Neural cell (in vitro differentiated cells): ENCODE data around the gene DCXR. TPM values are rescaled to one million over a fixed set of nuclear protein-coding genes. Genes with fewer than 3 reads are reported as not detected.

Source experiments
- H2AFZ ChIP-seq: fragments of 200-600, 300-800 bp; sonication (generic), shearing (Covaris generic); 2 replicates; pipeline ENCODE4 v1.6.0; 2014; ENCODE audit warnings: low read depth, mild to moderate bottlenecking, antibody characterized with exemption, low read length, moderate library complexity
- H3F3A ChIP-seq: fragments of 200-600 bp; shearing (Covaris generic); 2 replicates; pipeline ENCODE4 v1.6.1; 2016; ENCODE audit warnings: mild to moderate bottlenecking, moderate library complexity, mixed read lengths, antibody characterized with exemption, low read length; ENCODE audit not compliant: insufficient read depth, poor library complexity, severe bottlenecking
- H3K27ac ChIP-seq: fragments of 200-600, 300-800 bp; sonication (generic), shearing (Covaris generic); 2 replicates; pipeline ENCODE4 v1.5.1; 2014; ENCODE audit warnings: mild to moderate bottlenecking, low read length, moderate library complexity
- H3K27me3 ChIP-seq: fragments of 300-800, 200-600 bp; sonication (generic), shearing (Covaris generic); 2 replicates; pipeline ENCODE4 v1.6.0; 2014; ENCODE audit warnings: mild to moderate bottlenecking, low read depth, low read length, moderate library complexity; ENCODE audit not compliant: insufficient read depth
- H3K36me3 ChIP-seq: fragments of 300-800, 200-600 bp; sonication (generic), shearing (Covaris generic); 2 replicates; pipeline ENCODE4 v1.5.1; 2014; ENCODE audit warnings: mild to moderate bottlenecking, antibody characterized with exemption, low read length, moderate library complexity; ENCODE audit not compliant: insufficient read depth
- H3K4me2 ChIP-seq: fragments of 300-800, 200-600 bp; sonication (generic), shearing (Covaris generic); 2 replicates; pipeline ENCODE4 v1.6.0; 2014; ENCODE audit warnings: mild to moderate bottlenecking, low read length
- H3K4me3 ChIP-seq: fragments of 300-800, 200-600 bp; sonication (generic), shearing (Covaris generic); 2 replicates; pipeline ENCODE4 v1.5.1; 2014; ENCODE audit warnings: mild to moderate bottlenecking, low read length, moderate library complexity
- H3K79me2 ChIP-seq: fragments of 200-600 bp; shearing (Covaris generic); replicated peaks from 2 replicates; pipeline ENCODE4 v1.6.0; 2014; ENCODE audit warnings: mild to moderate bottlenecking, low read length, moderate library complexity; ENCODE audit not compliant: insufficient read depth
- H3K9ac ChIP-seq: fragments of 300-800, 200-600 bp; sonication (generic), shearing (Covaris generic); 2 replicates; pipeline ENCODE4 v1.6.1; 2016; ENCODE audit warnings: mild to moderate bottlenecking, low read length, mixed read lengths
- H3K9me2 ChIP-seq: fragments of 200-600 bp; shearing (Covaris generic); 2 replicates; pipeline ENCODE4 v1.6.1; 2016; ENCODE audit warnings: mild to moderate bottlenecking, low read length, mixed read lengths; ENCODE audit not compliant: insufficient read depth
- H3K9me3 ChIP-seq: fragments of 200-600, 300-800 bp; sonication (generic), shearing (Covaris generic); 2 replicates; pipeline ENCODE4 v1.6.1; 2016; ENCODE audit warnings: mild to moderate bottlenecking, mixed run types, low read length, moderate library complexity, mixed read lengths
- H4K20me1 ChIP-seq: fragments of 200-600 bp; shearing (Covaris generic); 2 replicates; pipeline ENCODE4 v1.6.1; 2016; ENCODE audit warnings: mild to moderate bottlenecking, mixed run types; ENCODE audit not compliant: insufficient read depth
- EP300 ChIP-seq: fragments of 450-650 bp; conservative IDR thresholded peaks from 2 replicates; pipeline ENCODE4 v1.6.1; 2014; ENCODE audit warnings: antibody characterized with exemption, mild to moderate bottlenecking, moderate library complexity; ENCODE audit not compliant: poor library complexity, severe bottlenecking
- EZH2 ChIP-seq: fragments of 200-600, 300-800 bp; shearing (Covaris generic), sonication (generic); IDR thresholded peaks from 2 replicates; pipeline ENCODE4 v1.6.1; 2014; ENCODE audit warnings: antibody characterized with exemption, low read length, borderline replicate concordance, mild to moderate bottlenecking; ENCODE audit not compliant: insufficient read depth, poor library complexity, severe bottlenecking
- MXI1 ChIP-seq: fragments of 450-650 bp; conservative IDR thresholded peaks from 2 replicates; pipeline ENCODE4 v1.6.1; 2014; ENCODE audit warnings: antibody characterized with exemption, mild to moderate bottlenecking; ENCODE audit not compliant: poor library complexity, severe bottlenecking
- POLR2AphosphoS5 ChIP-seq: IDR thresholded peaks from 2 replicates; pipeline ENCODE4 v1.6.1; 2012
- RAD21 ChIP-seq: fragments of 450-650 bp; conservative IDR thresholded peaks from 2 replicates; pipeline ENCODE4 v1.6.1; 2014; ENCODE audit warnings: antibody characterized with exemption, mild to moderate bottlenecking, moderate library complexity
- SMC3 ChIP-seq: fragments of 450-650 bp; conservative IDR thresholded peaks from 2 replicates; pipeline ENCODE4 v1.6.1; 2014; ENCODE audit warnings: antibody characterized with exemption, mild to moderate bottlenecking, moderate library complexity; ENCODE audit not compliant: poor library complexity
- TAF1 ChIP-seq: IDR thresholded peaks from 2 replicates; pipeline ENCODE4 v1.6.1; 2012; ENCODE audit warnings: low read depth
- polyA plus RNA-seq: library from polyadenylated mRNA; depleted of rRNA; stranded (reverse); fragments of >200 nt; gene quantifications from 2 replicates; pipeline ENCODE4 v1.2.3, GENCODE V29; 2014
- TF ChIP-seq, protein P1 (sequence below): fragments of 450-650 bp; IDR thresholded peaks from 2 replicates; pipeline ENCODE4 v1.5.1; 2014; ENCODE audit warnings: antibody characterized with exemption, mild to moderate bottlenecking, moderate library complexity; ENCODE audit not compliant: poor library complexity, severe bottlenecking
- TF ChIP-seq, protein P2 (sequence below): IDR thresholded peaks from 2 replicates; pipeline ENCODE4 v1.6.1; 2012; ENCODE audit warnings: borderline replicate concordance

DCXR gene
- polyA plus RNA-seq, 1 donor from 2014 or later: 129 TPM

DNA sequence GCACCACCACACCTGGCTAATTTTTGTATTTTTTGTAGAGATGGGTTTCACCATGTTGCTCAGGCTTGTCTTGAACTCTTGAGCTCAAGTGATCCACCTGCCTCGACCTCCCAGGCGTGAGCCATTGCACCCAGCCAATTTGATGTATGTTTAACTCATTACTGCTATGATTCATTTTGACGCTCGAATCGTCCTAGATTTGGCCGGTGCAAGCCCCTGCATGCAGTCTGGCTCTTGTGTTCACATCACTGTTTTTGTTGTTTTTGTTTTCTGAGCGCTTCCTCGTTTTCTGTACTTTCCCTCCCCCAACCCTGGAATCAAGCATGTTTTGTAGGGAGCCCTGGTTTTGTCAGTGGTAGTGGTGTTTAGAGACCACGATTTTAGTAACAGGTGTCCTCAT, 35.9 kb upstream of the DCXR start:
- no peak for TF ChIP-seq RAD21
- no peak for TF ChIP-seq EZH2
- no peak for TF ChIP-seq EP300
- no peak for TF ChIP-seq TAF1
- TF ChIP-seq POLR2AphosphoS5: no peak
- no peak for TF ChIP-seq SMC3
- TF ChIP-seq MXI1: no peak
- TF ChIP-seq, protein P1, sequence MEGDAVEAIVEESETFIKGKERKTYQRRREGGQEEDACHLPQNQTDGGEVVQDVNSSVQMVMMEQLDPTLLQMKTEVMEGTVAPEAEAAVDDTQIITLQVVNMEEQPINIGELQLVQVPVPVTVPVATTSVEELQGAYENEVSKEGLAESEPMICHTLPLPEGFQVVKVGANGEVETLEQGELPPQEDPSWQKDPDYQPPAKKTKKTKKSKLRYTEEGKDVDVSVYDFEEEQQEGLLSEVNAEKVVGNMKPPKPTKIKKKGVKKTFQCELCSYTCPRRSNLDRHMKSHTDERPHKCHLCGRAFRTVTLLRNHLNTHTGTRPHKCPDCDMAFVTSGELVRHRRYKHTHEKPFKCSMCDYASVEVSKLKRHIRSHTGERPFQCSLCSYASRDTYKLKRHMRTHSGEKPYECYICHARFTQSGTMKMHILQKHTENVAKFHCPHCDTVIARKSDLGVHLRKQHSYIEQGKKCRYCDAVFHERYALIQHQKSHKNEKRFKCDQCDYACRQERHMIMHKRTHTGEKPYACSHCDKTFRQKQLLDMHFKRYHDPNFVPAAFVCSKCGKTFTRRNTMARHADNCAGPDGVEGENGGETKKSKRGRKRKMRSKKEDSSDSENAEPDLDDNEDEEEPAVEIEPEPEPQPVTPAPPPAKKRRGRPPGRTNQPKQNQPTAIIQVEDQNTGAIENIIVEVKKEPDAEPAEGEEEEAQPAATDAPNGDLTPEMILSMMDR: no peak
- TF ChIP-seq, protein P2, sequence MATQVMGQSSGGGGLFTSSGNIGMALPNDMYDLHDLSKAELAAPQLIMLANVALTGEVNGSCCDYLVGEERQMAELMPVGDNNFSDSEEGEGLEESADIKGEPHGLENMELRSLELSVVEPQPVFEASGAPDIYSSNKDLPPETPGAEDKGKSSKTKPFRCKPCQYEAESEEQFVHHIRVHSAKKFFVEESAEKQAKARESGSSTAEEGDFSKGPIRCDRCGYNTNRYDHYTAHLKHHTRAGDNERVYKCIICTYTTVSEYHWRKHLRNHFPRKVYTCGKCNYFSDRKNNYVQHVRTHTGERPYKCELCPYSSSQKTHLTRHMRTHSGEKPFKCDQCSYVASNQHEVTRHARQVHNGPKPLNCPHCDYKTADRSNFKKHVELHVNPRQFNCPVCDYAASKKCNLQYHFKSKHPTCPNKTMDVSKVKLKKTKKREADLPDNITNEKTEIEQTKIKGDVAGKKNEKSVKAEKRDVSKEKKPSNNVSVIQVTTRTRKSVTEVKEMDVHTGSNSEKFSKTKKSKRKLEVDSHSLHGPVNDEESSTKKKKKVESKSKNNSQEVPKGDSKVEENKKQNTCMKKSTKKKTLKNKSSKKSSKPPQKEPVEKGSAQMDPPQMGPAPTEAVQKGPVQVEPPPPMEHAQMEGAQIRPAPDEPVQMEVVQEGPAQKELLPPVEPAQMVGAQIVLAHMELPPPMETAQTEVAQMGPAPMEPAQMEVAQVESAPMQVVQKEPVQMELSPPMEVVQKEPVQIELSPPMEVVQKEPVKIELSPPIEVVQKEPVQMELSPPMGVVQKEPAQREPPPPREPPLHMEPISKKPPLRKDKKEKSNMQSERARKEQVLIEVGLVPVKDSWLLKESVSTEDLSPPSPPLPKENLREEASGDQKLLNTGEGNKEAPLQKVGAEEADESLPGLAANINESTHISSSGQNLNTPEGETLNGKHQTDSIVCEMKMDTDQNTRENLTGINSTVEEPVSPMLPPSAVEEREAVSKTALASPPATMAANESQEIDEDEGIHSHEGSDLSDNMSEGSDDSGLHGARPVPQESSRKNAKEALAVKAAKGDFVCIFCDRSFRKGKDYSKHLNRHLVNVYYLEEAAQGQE: no peak
- no peaks in the 10 kb centered on the region for H3K9me2 ChIP-seq
- H3K79me2 ChIP-seq: no peaks in the 10 kb centered on the region
- H3K4me3 ChIP-seq: no peak overlapping the region
- H3K27ac ChIP-seq: no peak overlapping the region
- H4K20me1 ChIP-seq: no peaks in the 10 kb centered on the region
- H3K4me2 ChIP-seq: no peak overlapping the region
- H3K36me3 ChIP-seq: no peaks in the 10 kb centered on the region
- H3K9me3 ChIP-seq: no peaks in the 10 kb centered on the region
- H3K27me3 ChIP-seq: no peaks in the 10 kb centered on the region
- H3K9ac ChIP-seq: no peak overlapping the region
- no peak overlapping the region for H2AFZ ChIP-seq
- no peaks in the 10 kb centered on the region for H3F3A ChIP-seq

GRCh38 chr17:82072827-82073226, 35.3 kb upstream of the DCXR start:
- Histone ChIP-seq H2AFZ (no peak overlapping the region), H3K9ac (no peak overlapping the region), H3K27me3 (no peaks in the 10 kb centered on the region), H3K4me3 (no peak overlapping the region), H3K4me2 (no peak overlapping the region), H3F3A (no peaks in the 10 kb centered on the region), H3K36me3 (no peaks in the 10 kb centered on the region), H3K27ac (no peak overlapping the region), H3K79me2 (no peaks in the 10 kb centered on the region), H3K9me3 (no peaks in the 10 kb centered on the region), H4K20me1 (no peaks in the 10 kb centered on the region), H3K9me2 (no peaks in the 10 kb centered on the region)
- TF ChIP-seq RAD21: no peak
- no peak for TF ChIP-seq TAF1
- no peak for TF ChIP-seq EZH2
- TF ChIP-seq, protein P1: no peak
- no peak for TF ChIP-seq POLR2AphosphoS5
- TF ChIP-seq EP300: no peak
- no peak for TF ChIP-seq MXI1
- TF ChIP-seq, protein P2: no peak
- no peak for TF ChIP-seq SMC3
